HG03460 (cell line): ENCODE results near the gene LHFPL5.

Source experiments
- ATAC-seq: cut with Tn5 transposase; IDR thresholded peaks from one replicate; pipeline ENCODE4 v1.9.1; 2021; ENCODE audit not compliant: unreplicated experiment

The LHFPL5 gene

GRCh38 chr6:35790683-35791082, 14.5 kb upstream of the LHFPL5 start:
- ATAC-seq: no peak

GRCh38 chr6:35794536-35795452, 10.4 kb upstream of the LHFPL5 start:
- no peak for ATAC-seq

GRCh38 chr6:35795453-35796071, 9.6 kb upstream of the LHFPL5 start:
- ATAC-seq: no peak

GRCh38 chr6:35796236-35796635, 8.9 kb upstream of the LHFPL5 start:
- no peak for ATAC-seq

GRCh38 chr6:35797837-35798526, 7.2 kb upstream of the LHFPL5 start:
- no peak for ATAC-seq

- ATAC-seq: no peak
Observed at GRCh38 chr6:35798706-35799105, 6.4 kb upstream of the LHFPL5 start.

- ATAC-seq: no peak
Observed at GRCh38 chr6:35801148-35801547, 4.0 kb upstream of the LHFPL5 start.

GRCh38 chr6:35808688-35809087, 3.5 kb downstream of the LHFPL5 start:
- no peak for ATAC-seq

- ATAC-seq: no peak
Observed at GRCh38 chr6:35809809-35810208, 4.7 kb downstream of the LHFPL5 start.

GRCh38 chr6:35810971-35811698, 6.0 kb downstream of the LHFPL5 start:
- ATAC-seq: no peak

GRCh38 chr6:35811699-35811995, 6.5 kb downstream of the LHFPL5 start:
- no peak for ATAC-seq

GRCh38 chr6:35817515-35817914, 12.4 kb downstream of the LHFPL5 start:
- ATAC-seq: no peak

GRCh38 chr6:35823601-35824000, 18.4 kb downstream of the LHFPL5 start:
- no peak for ATAC-seq

GRCh38 chr6:35824552-35825192, 19.5 kb downstream of the LHFPL5 start:
- ATAC-seq: no peak

- ATAC-seq: no peak
Observed at GRCh38 chr6:35829306-35829705, 24.2 kb downstream of the LHFPL5 start.

- ATAC-seq: no peak
Observed at GRCh38 chr6:35831257-35832007, 26.3 kb downstream of the LHFPL5 start.

GRCh38 chr6:35833536-35833935, 28.4 kb downstream of the LHFPL5 start:
- ATAC-seq: no peak

- no peak for ATAC-seq
Observed at GRCh38 chr6:35839019-35839418, 33.9 kb downstream of the LHFPL5 start.

GRCh38 chr6:35842381-35842780, 37.2 kb downstream of the LHFPL5 start:
- ATAC-seq: no peak

GRCh38 chr6:35844290-35844689, 39.1 kb downstream of the LHFPL5 start:
- ATAC-seq: no peak
